Colon (tissue), 2 donors: ENCODE data around the gene PRICKLE3.

Source experiments
- FAIRE-seq: peaks from 2 replicates; lab custom pipeline; 2012; peaks lifted over from hg19 to GRCh38; lab: Jason Lieb, UNC
- donor health status: control.
- donor health status: control.

The PRICKLE3 gene

DNA sequence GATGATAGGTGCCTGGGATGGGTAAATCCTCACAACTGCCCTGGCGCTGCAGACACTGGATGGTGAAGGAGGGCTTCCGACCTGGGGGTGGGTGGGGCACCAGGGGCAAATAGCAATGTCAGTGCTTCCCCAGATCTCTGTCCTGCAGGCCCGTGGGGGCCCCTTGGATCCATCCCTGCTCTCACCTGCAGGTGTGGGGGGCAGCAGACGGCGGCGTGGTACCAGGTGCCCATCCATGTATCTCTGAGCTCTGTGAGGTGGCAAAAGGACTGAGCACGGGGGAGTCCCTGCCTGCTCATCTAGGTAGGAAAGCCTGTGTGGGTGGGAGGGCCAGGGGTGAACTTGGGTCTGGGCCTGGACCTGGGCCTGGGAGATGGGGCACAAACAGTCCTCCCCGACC is 20.4 kb upstream of the PRICKLE3 start:
- FAIRE-seq = no peak

- no peak for FAIRE-seq
Measured at GRCh38 chrX:49205443-49205842, 19.3 kb upstream of the PRICKLE3 start.

DNA sequence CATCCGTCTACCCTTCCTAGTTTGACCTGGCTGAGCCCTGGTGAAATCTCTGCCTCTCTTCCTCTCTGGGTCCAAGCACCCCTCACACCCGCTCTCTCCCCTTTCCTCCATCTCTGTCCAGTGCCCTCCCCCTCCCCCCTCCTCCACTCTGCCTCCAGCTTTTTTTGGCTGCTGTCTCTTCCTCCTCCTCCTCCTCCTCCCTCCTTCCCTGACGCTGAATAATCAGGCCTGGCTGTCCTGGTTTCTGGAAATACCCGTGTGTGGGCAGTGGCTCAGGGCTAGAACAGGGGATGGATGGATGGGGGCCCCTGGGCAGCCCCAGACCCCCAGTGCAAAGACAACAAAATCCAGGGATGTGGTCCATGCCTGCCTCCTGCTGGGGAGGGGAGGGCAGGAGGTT is 18.5 kb upstream of the PRICKLE3 start:
- no peak for FAIRE-seq

DNA sequence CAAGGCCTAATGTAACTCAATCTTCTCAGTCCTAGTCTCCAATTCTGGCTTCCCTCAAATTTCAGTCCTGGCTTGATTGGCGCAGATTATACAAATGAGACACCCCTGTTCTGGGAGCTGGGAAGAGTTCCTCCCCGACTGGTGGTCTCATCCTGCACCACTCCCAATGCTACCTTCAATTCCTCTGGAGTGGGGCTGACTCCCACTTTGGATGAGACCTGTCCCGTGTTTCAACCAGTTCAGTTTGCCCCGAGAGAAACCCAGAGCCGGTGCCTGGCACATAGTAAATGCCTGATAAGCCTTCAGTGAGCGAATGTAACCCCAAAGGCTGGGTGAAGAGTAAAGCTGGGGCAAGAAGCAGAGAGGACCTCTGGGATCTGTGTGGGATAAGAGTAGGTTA is 17.8 kb upstream of the PRICKLE3 start:
- no peak for FAIRE-seq

DNA sequence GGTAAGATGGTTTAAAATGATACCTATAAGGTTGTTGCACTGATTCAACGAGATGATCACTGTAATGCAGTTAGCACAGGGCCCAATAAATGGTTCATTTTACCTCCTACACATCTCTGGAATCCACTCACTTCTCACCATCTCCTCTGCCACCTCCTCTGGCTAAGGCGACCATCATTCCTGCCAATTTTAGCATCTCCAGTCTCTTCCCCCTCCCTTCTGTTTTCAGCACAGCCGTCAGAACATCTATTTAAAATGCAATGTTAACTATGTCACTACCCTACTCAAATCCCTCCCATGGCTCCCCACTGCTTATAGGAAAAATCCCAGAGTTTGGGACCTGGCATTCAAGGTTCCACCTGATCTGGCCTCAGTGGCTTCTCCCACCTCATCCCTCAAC is 17.4 kb upstream of the PRICKLE3 start:
- FAIRE-seq = no peak

DNA sequence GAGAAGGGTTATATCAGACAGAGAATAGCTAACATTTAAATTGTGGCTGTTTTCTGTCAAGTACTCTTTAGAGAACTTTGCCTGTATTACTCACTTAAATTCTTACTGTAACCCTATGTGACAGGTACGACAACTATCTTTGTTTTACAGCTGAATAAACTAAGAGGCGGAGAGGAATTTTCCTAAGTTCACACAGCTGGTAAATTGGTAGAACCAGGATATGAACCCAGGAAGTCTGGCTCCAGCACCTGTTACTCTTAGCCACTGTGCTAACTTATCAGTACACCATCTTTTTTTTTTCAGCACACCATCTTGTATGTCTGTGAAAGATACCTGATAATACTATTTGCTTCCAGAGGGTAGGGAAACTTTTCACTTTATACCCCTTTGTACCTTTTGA is 15.8 kb upstream of the PRICKLE3 start:
- no peak for FAIRE-seq

- no peak for FAIRE-seq
Measured at GRCh38 chrX:49199906-49200771, 14.0 kb upstream of the PRICKLE3 start, which contains the start of gene SYP. SYP (minus strand) TSS chrX:49200193; CDS start chrX:49200186, 7 bp downstream.

- FAIRE-seq = no peak
Measured at GRCh38 chrX:49199315-49199595, 13.1 kb upstream of the PRICKLE3 start.

GRCh38 chrX:49198540-49199314 is 12.6 kb upstream of the PRICKLE3 start:
- no peak for FAIRE-seq

DNA sequence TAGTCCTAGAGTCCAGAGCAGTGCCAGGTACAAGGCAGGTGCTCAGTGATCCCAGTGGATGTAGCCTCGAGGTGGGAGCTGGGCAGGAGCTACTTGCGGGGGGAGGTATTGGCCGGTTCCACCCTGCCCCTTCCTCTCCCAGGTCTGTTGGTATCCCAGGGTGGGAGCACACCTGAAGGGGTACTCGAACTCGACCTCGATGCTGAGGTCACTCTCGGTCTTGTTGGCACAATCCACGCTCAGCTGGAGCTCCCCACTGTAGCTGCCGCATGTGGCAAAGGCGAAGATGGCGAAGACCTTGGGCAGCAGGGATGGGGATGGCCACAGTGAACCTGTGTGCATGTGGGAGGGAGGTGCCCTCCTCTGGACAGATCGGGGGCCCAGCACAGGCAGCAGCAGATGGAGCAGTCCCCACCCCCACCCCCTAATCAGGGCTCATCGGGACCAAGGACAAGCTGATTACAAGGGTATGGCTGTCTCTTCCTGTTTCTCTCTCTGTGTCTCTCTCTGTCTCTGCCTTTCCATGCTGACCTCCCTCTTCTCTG is 11.4 kb upstream of the PRICKLE3 start:
- no peak for FAIRE-seq

DNA sequence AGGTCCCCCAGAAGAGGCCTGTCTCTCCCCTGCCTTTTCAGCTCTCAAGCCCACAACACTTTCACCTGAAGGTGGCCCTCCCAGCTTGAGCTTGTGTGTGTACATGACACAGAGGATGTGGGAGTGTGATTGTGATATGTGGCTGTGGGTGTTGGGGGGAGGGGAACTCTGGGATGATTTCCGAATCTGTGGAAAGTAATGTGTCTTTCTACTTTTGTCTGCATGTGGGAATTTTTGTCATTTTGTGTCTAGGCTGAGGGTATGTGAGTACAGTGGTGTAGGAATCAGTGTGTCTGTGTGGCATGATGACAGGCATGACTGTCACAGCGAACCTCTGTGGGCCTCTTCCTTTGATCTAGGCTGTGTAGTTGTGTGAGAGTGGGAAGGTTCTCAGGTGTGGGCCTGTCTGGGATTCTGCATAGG is 7.4 kb upstream of the PRICKLE3 start:
- FAIRE-seq = no peak

DNA sequence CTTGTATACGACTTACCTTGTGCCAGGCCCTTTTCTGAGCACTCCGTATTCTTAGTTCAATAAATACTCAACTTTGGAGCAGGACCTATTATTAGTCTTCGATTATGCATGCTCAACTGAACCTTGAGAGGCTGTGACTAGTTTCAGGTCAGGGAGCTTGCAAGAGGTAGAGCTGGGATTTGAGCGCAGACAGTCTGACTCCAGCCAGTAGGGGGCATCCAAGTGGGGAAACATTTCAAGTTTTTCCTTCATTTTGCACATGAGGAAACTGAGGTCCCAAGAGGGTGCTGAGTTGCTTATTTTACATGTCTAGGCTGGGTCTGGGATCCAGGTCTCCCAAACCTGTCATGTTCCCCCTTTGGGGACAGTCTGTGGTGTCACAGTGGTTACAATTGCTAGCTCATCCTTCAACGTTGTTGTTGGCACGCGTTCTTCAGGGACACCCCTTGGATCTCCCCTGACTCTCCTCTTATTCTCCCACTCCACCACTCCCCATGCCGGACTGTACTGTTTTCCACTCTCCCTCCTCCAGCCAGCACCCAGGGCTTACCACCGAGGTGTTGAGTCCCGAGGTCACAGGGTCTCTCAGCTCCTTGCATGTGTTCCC is 6.7 kb upstream of the PRICKLE3 start:
- no peak for FAIRE-seq

GRCh38 chrX:49191574-49192011 is 5.4 kb upstream of the PRICKLE3 start:
- no peak for FAIRE-seq

DNA sequence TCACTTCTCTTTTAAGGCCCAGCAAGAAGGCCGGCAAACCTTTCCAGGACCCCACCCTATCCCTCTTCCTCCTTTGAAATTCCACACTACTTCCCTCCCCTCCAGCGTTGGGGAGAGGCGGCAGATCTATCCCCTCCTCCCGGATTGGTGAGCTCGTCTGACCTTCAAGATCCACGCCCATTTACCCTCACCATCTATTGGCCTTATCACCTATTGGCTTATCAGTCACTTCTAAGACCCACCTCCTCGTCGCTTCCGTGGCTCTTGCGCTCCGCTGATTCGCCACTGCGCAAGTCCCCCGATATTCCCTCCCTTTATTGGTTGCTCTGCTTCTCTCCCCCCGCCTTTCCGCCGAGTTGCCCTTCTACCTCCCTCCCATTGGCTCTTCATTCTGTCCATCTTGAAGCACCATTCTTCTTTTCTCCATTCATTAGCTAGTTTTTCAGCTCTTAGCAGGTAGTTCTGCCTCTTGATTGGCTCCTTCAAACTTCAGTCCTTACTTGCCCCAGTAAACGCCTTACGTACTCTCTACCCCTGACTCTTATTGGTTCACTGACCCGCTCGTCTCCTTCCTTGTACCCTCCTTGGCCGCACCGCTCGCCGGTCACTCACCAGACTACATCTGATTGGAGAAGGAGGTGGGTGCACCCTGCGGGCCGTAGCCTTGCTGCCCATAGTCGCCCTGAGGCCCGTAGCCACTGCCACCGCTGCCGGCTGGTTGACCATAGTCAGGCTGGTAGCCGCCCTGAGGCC is 4.8 kb upstream of the PRICKLE3 start:
- FAIRE-seq = peak; percentile 100

- no peak for FAIRE-seq
Measured at GRCh38 chrX:49189606-49190005, 3.4 kb upstream of the PRICKLE3 start.

DNA sequence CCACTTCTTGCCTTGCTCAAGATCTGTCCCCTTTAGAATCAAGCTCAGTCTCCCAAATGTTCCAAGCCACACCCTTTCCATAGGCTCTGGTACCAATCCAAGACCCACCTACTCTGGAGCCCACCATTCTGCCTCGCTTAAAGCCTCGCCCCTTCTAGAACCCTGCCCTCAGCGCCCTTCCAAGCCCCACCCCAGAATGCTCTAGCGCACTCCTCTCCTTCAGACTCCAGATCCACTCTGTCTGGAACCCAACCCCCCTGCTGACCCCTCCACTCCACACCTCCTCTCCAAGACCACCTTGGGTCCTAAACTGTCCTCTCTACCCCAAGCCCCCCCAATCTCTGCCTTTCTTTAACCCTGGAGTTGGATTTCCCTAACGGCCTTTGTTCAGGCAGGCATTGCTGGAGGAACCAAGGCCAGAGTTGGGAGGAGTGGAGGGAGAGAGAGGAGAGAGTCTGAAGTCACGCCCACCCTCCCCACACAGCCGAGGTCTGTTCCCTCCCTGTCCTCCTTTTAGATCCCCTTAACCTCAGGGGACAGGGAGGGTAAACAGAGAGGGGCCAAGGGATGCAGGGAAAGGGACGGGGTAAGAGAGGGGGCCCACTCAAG is 2.4 kb upstream of the PRICKLE3 start:
- FAIRE-seq = no peak

DNA sequence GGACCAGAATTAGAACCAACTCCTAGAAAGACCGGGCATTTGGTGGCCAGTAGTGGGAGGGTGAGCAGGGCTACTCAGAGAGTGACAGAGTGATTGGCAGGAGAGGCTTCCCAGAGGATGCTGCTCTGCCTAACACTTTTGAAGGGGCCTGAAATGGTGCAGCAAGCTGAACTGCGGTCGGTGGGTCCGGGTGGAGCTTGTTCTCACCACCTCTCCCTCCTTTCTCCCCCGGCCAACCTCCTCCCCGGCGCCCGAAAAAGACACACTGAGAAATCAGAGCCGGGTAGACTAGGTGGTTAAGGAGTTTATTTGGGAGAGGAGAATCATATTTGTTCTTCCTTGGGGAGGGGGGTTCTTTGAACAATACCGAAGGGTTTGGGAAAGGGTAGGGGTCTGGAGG is 1.4 kb upstream of the PRICKLE3 start:
- no peak for FAIRE-seq

DNA sequence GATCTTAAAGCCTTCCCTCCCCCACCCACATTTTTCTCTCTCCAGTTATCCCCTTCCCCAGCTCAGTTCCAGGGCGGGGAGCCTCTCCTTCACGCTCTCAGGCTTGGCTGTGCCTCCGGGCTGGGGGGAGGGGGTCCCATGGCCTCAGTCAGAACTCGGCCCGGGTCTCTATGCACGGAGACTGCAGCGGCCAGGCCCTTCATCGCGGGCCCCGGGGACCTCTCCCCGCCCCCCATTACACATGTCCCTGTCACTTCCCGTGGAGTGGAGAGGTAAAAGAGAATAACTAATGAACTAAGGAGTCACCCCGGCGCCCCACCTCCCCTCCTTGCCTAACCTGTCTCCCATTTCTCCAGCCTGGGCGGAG is 838 bp upstream of the PRICKLE3 start:
- FAIRE-seq = no peak

DNA sequence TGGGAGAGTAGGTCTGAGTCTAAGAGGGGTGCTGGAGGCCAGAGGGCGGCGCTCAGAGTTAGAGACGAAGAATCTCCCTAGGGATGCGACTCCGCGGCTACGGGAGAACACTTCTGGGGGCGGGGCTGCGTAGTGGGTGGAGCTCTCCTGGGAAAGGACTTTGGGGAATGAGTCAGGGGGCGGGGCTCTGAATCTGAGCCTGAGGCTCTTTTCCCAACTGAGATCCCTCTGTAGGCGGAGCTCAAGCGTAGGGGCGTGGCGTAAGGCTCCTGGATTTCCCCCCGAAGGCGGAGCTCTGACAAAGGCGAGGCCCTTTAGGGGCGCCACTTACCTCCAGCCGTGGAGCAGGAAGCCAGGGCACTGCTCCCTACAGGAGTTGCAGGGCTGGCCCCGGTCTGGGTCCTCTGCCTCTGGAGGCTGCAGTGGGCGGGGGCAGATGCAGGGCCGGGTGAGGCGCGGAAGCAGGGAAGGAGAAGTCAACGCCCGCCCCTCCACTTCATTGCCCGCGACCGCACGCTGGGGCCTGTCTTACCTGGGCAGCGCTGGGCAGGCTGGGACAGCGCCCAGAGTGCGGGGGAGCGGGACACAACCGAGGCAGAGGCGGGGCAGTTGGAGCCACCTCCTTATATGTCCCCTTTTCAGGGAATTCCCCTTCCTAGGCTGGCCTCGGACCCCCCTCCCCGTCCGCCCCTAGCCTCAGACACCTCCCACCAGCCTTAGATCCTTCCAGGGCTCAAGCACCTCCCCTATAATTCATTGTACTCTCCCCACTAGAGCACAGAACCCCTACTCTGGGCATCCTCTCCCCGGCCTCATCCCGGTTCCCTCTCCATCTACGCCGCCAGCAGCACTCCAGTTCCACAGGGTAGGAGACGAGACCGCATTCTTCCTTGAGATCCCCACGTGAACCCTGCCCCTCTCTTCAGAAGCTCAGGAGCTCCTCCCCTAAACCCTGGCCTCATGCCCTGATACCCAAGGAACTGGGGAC is 1.6 kb downstream of the PRICKLE3 start:
- FAIRE-seq = peak; percentile 88

DNA sequence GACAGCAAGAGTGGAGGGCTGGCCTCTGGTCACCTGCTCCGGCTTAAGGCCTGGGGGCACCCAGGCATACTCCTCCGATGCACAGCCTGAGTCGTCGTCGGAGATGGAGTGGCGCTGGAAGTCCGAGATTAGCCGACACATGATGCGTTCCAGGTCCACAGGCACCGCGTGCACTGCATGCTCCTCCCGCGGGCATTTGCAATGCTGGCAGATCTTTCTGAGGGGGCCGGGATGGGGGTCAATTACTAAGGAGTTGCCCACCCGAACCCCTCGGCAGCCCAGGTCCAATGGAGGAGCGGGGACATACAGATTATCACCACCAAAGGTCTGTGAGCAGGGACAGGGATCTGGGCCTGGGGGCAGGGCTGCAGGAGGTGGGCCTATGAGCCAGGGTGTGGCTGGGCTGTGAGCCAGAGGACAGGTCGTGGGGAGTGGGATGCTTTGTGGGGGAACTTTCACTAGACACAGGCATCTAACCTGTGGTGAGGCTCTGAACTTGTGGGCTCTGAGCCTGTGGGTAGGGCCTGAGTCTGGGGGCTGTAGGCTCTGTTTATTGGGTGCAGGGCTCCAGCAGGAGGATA is 2.4 kb downstream of the PRICKLE3 start:
- no peak for FAIRE-seq
